NB4 (cell line): ENCODE data around the gene CNOT11.
"Not testable (repeated sequence)": the region's sequence is repeated elsewhere in the genome, so short reads cannot be mapped to it uniquely, and the experiment has no call there.

Experiments
- MYC ChIP-seq: IDR thresholded peaks from 2 replicates; pipeline ENCODE4 v1.6.1; 2011; ENCODE audit warnings: low read depth, low read length
- POLR2A ChIP-seq: IDR thresholded peaks from 2 replicates; pipeline ENCODE4 v1.6.1; 2011; ENCODE audit warnings: mild to moderate bottlenecking; ENCODE audit not compliant: insufficient read length; ENCODE audit errors: extremely low read depth
- TF ChIP-seq, protein P1 (sequence below): IDR thresholded peaks from one replicate; pipeline ENCODE4 v1.5.1; 2012; ENCODE audit warnings: low read depth, low read length
- TF ChIP-seq, protein P2 (sequence below): IDR thresholded peaks from 2 replicates; pipeline ENCODE4 v1.6.1; 2011; ENCODE audit warnings: low read depth, low read length

DNA sequence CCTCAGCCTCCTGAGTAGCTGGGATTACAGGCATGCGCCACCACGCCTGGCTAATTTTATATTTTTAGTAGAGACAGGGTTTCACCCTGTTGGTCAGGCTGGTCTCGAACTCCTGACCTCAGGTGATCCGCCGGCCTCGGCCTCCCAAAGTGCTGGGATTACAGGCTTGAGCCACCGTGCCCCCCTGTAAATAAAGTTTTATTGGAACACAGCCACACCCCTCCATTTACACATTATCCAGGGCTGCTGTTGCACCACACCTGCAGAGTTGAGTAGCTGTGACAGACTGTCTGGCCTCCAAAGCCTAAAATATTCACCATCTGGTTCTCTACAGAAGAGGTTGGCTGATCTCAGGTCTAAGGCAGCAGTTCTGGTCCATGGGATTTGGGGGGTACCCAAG, 32.6 kb upstream of the CNOT11 start:
- TF ChIP-seq, protein P1, sequence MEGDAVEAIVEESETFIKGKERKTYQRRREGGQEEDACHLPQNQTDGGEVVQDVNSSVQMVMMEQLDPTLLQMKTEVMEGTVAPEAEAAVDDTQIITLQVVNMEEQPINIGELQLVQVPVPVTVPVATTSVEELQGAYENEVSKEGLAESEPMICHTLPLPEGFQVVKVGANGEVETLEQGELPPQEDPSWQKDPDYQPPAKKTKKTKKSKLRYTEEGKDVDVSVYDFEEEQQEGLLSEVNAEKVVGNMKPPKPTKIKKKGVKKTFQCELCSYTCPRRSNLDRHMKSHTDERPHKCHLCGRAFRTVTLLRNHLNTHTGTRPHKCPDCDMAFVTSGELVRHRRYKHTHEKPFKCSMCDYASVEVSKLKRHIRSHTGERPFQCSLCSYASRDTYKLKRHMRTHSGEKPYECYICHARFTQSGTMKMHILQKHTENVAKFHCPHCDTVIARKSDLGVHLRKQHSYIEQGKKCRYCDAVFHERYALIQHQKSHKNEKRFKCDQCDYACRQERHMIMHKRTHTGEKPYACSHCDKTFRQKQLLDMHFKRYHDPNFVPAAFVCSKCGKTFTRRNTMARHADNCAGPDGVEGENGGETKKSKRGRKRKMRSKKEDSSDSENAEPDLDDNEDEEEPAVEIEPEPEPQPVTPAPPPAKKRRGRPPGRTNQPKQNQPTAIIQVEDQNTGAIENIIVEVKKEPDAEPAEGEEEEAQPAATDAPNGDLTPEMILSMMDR, result not testable (repeated sequence)
- TF ChIP-seq, protein P2, sequence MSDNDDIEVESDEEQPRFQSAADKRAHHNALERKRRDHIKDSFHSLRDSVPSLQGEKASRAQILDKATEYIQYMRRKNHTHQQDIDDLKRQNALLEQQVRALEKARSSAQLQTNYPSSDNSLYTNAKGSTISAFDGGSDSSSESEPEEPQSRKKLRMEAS, result not testable (repeated sequence)
- not testable (repeated sequence) for TF ChIP-seq POLR2A, MYC
